HepG2 (cell line): ENCODE measurements around the gene ZBTB7A. TPM values are rescaled to one million over a fixed set of nuclear protein-coding genes. Genes with fewer than 3 reads are reported as not detected.

Experiments
- BHLHE40 ChIP-seq: IDR thresholded peaks from 2 replicates; pipeline ENCODE4 v1.6.1; 2011; ENCODE audit warnings: low read length, improper control_type of control experiment
- CBX2 ChIP-seq, 2 experiments: fragments of 200-600 bp in 1 of 2; sonication (generic); formaldehyde crosslinking in 1 of 2; IDR thresholded peaks; 2 replicates each; pipeline versions ENCODE4 v1.7.0 to v1.8.1; 2018 to 2022; ENCODE audit warnings: low read depth in 2 of 2, low read length in 1 of 2, mild to moderate bottlenecking in 1 of 2, missing genetic modification reagents in 1 of 2
- HNRNPLL ChIP-seq: fragments of 200-400 bp; formaldehyde crosslinking; IDR thresholded peaks from 2 replicates; pipeline ENCODE4 v1.6.1; 2017; ENCODE audit warnings: mild to moderate bottlenecking, low read depth, low read length; ENCODE audit not compliant: poor library complexity, severe bottlenecking
- KLF6 ChIP-seq: IDR thresholded peaks from 2 replicates; pipeline ENCODE4 v1.8.0; 2016; ENCODE audit warnings: missing biosample characterization, missing genetic modification reagents
- NFYB ChIP-seq: sonication (generic); formaldehyde crosslinking; IDR thresholded peaks from 2 replicates; pipeline ENCODE4 v1.4.0; 2020; ENCODE audit warnings: missing genetic modification reagents
- RAD51 ChIP-seq: fragments of 450-650 bp; IDR thresholded peaks from 2 replicates; pipeline ENCODE4 v1.6.1; 2016; ENCODE audit warnings: borderline replicate concordance
- SP2 ChIP-seq: sonication (generic); formaldehyde crosslinking; IDR thresholded peaks from 2 replicates; pipeline ENCODE4 v1.5.1; 2020; ENCODE audit warnings: mild to moderate bottlenecking, missing genetic modification reagents
- XBP1 ChIP-seq: sonication (generic); formaldehyde crosslinking; IDR thresholded peaks from 2 replicates; pipeline ENCODE4 v1.5.0; 2020; ENCODE audit warnings: missing genetic modification reagents
- ZNF205 ChIP-seq: IDR thresholded peaks from 2 replicates; pipeline ENCODE4 v1.6.1; 2018; ENCODE audit warnings: missing biosample characterization, missing genetic modification reagents
- ZNF367 ChIP-seq: sonication (generic); formaldehyde crosslinking; IDR thresholded peaks from 2 replicates; pipeline ENCODE4 v1.4.0; 2020; ENCODE audit warnings: missing genetic modification reagents, borderline replicate concordance
- polyA plus RNA-seq, 8 experiments: library from polyadenylated mRNA; depleted of rRNA in 3 of 8; stranded (reverse) in 7 of 8; unstranded in 1 of 8; fragments of >200 nt; fragmentation: Illumina TruSeq in 4 of 8; extraction: Trizol in 4 of 8; gene quantifications; 2 replicates each; pipeline versions ENCODE4 v1.2.1 to v1.2.3, GENCODE V29; 2011 to 2016; ENCODE audit warnings: low read depth in 4 of 8, missing spikeins in 1 of 8, mixed read lengths in 1 of 8; ENCODE audit not compliant: insufficient read depth in 1 of 8
- total RNA-seq, 5 experiments: library from RNA; depleted of rRNA; stranded (reverse); fragments of >200 nt; fragmentation: Illumina TruSeq; extraction: Trizol; gene quantifications; 2 replicates each; pipeline ENCODE4 v1.2.3, GENCODE V29; 2016; ENCODE audit warnings: low read depth in 1 of 5
- TF ChIP-seq, protein P1 (sequence below): sonication (generic); formaldehyde crosslinking; IDR thresholded peaks from 2 replicates; pipeline ENCODE4 v1.4.0; 2020; ENCODE audit warnings: missing genetic modification reagents, borderline replicate concordance
- TF ChIP-seq, protein P2 (sequence below): sonication (generic); formaldehyde crosslinking; IDR thresholded peaks from 2 replicates; pipeline ENCODE4 v1.9.0; 2022; ENCODE audit warnings: low read depth, missing genetic modification reagents
- TF ChIP-seq, protein P3 (sequence below): sonication (generic); formaldehyde crosslinking; IDR thresholded peaks from 2 replicates; pipeline ENCODE4 v1.8.0; 2022; ENCODE audit warnings: missing genetic modification reagents, mild to moderate bottlenecking, inconsistent platforms, borderline replicate concordance
- TF ChIP-seq, protein P4 (sequence below): sonication (generic); formaldehyde crosslinking; IDR thresholded peaks from one replicate; pipeline ENCODE4 v1.5.1; 2020; ENCODE audit warnings: mild to moderate bottlenecking, missing genetic modification reagents; ENCODE audit errors: not compliant biosample characterization

Gene ZBTB7A
- total and polyA plus RNA-seq, 2 of the 13 experiments (the other 11 are each of a cell fraction or from before 2014, with no cell fraction given) = 3.6 to 4.0 TPM

DNA sequence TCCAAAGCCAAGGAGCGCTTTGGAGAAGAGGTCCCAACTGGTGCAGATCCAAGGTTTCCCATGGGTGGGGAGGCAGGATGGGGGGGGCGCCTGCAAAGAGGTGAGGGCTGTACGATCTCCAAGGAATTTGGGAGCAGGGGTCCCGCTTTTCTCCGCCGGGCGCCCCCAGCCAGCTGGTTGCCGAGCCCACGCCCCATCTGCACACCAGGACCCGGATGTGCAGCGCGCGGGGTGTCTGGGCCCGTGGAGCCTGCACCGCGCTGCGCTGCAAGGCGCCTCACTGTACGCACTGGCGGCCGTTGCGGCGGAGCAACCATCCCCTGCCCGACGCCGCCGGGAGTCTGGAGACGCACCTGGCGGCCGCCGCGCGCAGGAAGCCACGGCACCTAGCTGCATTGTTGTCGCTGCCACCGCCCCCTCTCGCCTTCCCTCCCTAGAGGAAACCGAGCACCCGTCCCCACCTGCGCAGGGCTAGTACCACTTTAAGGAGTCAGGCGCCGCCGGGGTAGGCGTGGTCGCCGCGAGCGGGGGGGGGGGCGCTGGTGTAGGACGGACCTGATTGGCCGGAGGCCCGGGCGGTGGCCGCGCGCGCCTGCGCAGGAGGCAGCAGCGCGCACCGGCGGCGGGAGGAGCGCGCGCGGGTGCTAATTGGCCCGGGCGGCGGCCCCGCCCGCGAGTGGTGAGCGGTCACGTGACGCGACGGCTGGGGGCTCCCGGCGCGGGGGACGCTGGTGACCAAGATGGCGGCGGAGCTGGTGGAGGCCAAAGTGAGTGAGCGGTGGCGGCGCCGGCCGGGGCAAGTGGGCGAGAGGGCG is 59.5 kb downstream of the ZBTB7A start, which contains the start of gene PIAS4 (continued):
- TF ChIP-seq CBX2 (IDR thresholded peaks at IDR 0.05; ENCODE audit: low read depth, low read length) (no peak), CBX2 (CRISPR knock-in tag; IDR thresholded peaks at IDR 0.05; ENCODE audit: low read depth) (0 out of 2 replicates have a peak, but pooled peaks have one; percentile 14), BHLHE40 (peak; percentile 95), RAD51 (peak; percentile 77), KLF6 (CRISPR knock-in tag) (peak; percentile 51), XBP1 (CRISPR knock-in tag) (no peak), HNRNPLL (peak; percentile 89), SP2 (no peak), NFYB (CRISPR knock-in tag) (peak; percentile 61), ZNF367 (CRISPR knock-in tag) (no peak), ZNF205 (CRISPR knock-in tag) (peak; percentile 74; the same call in 1 of the 2 replicates)
- TF ChIP-seq, protein P1, sequence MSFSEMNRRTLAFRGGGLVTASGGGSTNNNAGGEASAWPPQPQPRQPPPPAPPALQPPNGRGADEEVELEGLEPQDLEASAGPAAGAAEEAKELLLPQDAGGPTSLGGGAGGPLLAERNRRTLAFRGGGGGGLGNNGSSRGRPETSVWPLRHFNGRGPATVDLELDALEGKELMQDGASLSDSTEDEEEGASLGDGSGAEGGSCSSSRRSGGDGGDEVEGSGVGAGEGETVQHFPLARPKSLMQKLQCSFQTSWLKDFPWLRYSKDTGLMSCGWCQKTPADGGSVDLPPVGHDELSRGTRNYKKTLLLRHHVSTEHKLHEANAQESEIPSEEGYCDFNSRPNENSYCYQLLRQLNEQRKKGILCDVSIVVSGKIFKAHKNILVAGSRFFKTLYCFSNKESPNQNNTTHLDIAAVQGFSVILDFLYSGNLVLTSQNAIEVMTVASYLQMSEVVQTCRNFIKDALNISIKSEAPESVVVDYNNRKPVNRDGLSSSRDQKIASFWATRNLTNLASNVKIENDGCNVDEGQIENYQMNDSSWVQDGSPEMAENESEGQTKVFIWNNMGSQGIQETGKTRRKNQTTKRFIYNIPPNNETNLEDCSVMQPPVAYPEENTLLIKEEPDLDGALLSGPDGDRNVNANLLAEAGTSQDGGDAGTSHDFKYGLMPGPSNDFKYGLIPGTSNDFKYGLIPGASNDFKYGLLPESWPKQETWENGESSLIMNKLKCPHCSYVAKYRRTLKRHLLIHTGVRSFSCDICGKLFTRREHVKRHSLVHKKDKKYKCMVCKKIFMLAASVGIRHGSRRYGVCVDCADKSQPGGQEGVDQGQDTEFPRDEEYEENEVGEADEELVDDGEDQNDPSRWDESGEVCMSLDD (CRISPR knock-in tag) = no peak; the same call in 1 of the 2 replicates
- TF ChIP-seq, protein P2, sequence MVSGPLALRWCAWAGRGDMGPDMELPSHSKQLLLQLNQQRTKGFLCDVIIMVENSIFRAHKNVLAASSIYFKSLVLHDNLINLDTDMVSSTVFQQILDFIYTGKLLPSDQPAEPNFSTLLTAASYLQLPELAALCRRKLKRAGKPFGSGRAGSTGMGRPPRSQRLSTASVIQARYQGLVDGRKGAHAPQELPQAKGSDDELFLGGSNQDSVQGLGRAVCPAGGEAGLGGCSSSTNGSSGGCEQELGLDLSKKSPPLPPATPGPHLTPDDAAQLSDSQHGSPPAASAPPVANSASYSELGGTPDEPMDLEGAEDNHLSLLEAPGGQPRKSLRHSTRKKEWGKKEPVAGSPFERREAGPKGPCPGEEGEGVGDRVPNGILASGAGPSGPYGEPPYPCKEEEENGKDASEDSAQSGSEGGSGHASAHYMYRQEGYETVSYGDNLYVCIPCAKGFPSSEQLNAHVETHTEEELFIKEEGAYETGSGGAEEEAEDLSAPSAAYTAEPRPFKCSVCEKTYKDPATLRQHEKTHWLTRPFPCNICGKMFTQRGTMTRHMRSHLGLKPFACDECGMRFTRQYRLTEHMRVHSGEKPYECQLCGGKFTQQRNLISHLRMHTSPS (CRISPR knock-in tag) = no peak
- TF ChIP-seq, protein P3, sequence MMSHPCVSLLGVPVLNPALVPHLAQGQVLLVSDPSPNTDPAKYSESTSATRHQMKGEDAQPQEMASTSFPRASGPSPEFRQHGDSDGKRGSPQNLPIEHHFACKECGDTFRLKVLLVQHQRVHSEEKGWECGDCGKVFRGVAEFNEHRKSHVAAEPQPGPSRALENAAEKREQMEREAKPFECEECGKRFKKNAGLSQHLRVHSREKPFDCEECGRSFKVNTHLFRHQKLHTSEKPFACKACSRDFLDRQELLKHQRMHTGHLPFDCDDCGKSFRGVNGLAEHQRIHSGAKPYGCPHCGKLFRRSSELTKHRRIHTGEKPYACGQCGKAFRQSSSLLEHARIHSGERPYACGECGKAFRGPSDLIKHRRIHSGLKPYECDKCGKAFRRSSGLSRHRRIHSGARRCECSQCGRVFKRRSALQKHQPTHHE (CRISPR knock-in tag) = 0 out of 2 replicates have a peak, but pooled peaks have one; percentile 60
- TF ChIP-seq, protein P4, sequence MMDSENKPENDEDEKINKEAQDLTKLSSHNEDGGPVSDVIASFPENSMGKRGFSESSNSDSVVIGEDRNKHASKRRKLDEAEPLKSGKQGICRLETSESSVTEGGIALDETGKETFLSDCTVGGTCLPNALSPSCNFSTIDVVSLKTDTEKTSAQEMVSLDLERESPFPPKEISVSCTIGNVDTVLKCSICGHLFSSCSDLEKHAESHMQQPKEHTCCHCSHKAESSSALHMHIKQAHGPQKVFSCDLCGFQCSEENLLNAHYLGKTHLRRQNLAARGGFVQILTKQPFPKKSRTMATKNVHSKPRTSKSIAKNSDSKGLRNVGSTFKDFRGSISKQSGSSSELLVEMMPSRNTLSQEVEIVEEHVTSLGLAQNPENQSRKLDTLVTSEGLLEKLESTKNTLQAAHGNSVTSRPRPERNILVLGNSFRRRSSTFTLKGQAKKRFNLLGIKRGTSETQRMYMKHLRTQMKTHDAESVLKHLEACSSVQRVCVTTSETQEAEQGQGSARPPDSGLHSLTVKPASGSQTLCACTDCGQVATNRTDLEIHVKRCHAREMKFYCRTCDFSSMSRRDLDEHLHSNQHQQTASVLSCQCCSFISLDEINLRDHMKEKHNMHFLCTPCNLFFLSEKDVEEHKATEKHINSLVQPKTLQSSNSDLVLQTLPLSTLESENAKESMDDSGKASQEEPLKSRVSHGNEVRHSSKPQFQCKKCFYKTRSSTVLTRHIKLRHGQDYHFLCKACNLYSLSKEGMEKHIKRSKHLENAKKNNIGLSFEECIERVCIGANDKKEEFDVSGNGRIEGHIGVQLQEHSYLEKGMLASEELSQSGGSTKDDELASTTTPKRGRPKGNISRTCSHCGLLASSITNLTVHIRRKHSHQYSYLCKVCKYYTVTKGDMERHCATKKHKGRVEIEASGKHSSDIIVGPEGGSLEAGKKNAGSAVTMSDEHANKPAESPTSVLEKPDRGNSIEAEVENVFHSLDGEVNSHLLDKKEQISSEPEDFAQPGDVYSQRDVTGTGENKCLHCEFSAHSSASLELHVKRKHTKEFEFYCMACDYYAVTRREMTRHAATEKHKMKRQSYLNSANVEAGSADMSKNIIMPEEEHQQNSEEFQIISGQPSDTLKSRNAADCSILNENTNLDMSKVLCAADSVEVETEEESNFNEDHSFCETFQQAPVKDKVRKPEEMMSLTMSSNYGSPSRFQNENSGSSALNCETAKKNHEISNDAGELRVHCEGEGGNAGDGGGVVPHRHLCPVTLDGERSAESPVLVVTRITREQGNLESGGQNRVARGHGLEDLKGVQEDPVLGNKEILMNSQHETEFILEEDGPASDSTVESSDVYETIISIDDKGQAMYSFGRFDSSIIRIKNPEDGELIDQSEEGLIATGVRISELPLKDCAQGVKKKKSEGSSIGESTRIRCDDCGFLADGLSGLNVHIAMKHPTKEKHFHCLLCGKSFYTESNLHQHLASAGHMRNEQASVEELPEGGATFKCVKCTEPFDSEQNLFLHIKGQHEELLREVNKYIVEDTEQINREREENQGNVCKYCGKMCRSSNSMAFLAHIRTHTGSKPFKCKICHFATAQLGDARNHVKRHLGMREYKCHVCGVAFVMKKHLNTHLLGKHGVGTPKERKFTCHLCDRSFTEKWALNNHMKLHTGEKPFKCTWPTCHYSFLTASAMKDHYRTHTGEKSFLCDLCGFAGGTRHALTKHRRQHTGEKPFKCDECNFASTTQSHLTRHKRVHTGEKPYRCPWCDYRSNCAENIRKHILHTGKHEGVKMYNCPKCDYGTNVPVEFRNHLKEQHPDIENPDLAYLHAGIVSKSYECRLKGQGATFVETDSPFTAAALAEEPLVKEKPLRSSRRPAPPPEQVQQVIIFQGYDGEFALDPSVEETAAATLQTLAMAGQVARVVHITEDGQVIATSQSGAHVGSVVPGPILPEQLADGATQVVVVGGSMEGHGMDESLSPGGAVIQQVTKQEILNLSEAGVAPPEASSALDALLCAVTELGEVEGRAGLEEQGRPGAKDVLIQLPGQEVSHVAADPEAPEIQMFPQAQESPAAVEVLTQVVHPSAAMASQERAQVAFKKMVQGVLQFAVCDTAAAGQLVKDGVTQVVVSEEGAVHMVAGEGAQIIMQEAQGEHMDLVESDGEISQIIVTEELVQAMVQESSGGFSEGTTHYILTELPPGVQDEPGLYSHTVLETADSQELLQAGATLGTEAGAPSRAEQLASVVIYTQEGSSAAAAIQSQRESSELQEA (CRISPR knock-in tag) = peak; percentile 71
